PC-9 (cell line): ENCODE data around the gene CRYZL1.

Experiments used
- CTCF ChIP-seq: fragments of 200-600 bp; sonication (generic); conservative IDR thresholded peaks from 2 replicates; pipeline ENCODE4 v1.6.1; 2017; ENCODE audit warnings: mixed run types, antibody characterized with exemption, mild to moderate bottlenecking, moderate library complexity
- EZH2 ChIP-seq: fragments of 200-600 bp; sonication (generic); IDR thresholded peaks from 2 replicates; pipeline ENCODE4 v1.8.0; 2017; ENCODE audit warnings: antibody characterized with exemption, low read depth

DNA sequence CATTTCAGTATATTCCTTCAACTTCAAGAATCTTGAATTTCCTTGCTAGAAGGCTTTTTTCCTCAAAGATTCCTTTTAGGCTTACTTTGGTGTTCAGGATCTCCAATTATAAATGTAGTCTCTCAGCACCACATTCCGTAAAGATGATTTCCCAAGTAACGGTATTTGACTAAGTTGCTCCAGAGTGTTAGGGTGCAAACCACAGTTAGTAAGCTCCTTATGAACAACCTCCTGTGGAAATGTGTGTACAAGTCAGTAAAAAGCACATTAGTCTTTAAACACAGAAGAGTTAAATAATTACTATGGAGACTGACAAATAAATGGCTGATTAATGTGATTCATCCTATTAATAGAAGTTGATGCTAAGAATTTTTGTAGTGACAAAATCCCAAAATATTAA lies 63.3 kb downstream of the CRYZL1 start:
- TF ChIP-seq CTCF (no peak), EZH2 (no peak)
